ENCODE results near the gene PRC1.

- TF ChIP-seq, protein P1, sequence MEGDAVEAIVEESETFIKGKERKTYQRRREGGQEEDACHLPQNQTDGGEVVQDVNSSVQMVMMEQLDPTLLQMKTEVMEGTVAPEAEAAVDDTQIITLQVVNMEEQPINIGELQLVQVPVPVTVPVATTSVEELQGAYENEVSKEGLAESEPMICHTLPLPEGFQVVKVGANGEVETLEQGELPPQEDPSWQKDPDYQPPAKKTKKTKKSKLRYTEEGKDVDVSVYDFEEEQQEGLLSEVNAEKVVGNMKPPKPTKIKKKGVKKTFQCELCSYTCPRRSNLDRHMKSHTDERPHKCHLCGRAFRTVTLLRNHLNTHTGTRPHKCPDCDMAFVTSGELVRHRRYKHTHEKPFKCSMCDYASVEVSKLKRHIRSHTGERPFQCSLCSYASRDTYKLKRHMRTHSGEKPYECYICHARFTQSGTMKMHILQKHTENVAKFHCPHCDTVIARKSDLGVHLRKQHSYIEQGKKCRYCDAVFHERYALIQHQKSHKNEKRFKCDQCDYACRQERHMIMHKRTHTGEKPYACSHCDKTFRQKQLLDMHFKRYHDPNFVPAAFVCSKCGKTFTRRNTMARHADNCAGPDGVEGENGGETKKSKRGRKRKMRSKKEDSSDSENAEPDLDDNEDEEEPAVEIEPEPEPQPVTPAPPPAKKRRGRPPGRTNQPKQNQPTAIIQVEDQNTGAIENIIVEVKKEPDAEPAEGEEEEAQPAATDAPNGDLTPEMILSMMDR (IDR thresholded peaks at IDR 0.05) = no peak
- TF ChIP-seq EZH2 (IDR thresholded peaks at IDR 0.05; ENCODE audit: borderline replicate concordance, insufficient read depth, low read depth, low read length, poor library complexity, severe bottlenecking) = no peak
Measured at GRCh38 chr15:90989040-90989768, 5.1 kb downstream of the PRC1 start.
